HG03457 (cell line): ENCODE data around the gene GPRASP1.
"Not testable (repeated sequence)": the region's sequence is repeated elsewhere in the genome, so short reads cannot be mapped to it uniquely, and the experiment has no call there.

Source experiments
- ATAC-seq: cut with Tn5 transposase; IDR thresholded peaks from one replicate; pipeline ENCODE4 v1.9.1; 2021; ENCODE audit warnings: moderate number of reproducible peaks; ENCODE audit not compliant: unreplicated experiment

Gene GPRASP1, protein sequence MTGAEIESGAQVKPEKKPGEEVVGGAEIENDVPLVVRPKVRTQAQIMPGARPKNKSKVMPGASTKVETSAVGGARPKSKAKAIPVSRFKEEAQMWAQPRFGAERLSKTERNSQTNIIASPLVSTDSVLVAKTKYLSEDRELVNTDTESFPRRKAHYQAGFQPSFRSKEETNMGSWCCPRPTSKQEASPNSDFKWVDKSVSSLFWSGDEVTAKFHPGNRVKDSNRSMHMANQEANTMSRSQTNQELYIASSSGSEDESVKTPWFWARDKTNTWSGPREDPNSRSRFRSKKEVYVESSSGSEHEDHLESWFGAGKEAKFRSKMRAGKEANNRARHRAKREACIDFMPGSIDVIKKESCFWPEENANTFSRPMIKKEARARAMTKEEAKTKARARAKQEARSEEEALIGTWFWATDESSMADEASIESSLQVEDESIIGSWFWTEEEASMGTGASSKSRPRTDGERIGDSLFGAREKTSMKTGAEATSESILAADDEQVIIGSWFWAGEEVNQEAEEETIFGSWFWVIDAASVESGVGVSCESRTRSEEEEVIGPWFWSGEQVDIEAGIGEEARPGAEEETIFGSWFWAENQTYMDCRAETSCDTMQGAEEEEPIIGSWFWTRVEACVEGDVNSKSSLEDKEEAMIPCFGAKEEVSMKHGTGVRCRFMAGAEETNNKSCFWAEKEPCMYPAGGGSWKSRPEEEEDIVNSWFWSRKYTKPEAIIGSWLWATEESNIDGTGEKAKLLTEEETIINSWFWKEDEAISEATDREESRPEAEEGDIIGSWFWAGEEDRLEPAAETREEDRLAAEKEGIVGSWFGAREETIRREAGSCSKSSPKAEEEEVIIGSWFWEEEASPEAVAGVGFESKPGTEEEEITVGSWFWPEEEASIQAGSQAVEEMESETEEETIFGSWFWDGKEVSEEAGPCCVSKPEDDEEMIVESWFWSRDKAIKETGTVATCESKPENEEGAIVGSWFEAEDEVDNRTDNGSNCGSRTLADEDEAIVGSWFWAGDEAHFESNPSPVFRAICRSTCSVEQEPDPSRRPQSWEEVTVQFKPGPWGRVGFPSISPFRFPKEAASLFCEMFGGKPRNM (N-terminal part only)

DNA sequence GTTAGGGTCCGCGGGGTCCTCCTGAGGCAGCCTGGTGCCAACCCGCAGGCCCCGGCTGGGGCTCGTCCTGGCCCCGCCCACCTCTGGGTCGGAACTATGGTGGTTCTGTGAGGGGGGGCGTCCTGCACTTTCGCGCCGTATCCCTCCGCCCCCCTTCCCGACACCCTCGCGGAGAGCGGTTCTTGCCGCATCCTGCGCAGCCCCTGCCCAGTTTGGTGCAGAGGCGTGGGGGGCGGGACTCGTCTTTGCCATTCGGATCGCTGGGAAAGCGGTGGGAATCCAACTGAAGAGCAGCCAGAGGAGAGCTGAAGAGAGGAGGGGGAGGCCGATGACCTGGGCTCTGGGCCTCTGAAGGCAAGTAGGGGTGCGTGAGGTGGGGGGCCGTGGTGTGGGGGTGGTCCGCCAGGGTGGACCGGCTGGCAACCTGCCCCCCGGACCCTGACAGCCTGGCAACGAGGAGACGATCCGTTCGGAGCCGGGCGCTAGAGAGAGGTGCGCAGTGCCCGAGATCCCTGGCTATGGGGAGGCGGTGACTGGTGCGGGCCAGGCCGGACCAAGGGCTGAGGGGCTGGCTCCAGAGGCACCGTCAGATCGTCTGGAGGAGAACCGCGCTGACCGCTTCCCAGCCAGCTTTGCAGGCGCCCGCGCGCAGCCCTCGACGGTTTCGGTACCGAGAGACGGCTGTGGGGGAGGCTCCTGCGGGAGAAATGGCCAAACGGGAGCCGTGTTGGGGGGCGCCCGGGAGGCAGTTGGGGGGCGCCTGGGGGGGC is at the start of gene GPRASP1:
Gene GPRASP1, plus strand, starts transcription at position 242 of the 770 bp plus-strand sequence. CDS start 2,431 bp downstream, outside the sequence.
- ATAC-seq, result no peak

DNA sequence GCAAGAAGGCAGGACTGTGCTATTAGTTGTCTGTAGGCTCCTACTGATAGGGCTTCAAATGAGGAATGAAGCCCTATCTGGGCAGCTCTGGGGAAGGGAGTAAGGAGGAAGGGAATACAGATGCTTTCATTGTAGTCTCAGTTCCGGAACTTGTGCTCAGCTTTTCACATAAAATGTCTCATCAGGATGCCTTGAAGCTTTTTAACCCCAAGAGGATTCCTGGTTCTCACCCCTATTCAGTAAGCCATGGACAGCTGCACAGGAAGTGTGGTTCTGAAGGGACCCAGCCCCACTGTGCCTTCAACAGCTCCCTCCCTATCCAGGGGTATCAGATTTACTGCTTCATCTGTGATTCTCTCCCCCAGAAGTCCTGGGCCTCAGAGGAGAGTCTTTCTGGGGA is 47.0 kb upstream of the GPRASP1 start:
- no peak for ATAC-seq

DNA sequence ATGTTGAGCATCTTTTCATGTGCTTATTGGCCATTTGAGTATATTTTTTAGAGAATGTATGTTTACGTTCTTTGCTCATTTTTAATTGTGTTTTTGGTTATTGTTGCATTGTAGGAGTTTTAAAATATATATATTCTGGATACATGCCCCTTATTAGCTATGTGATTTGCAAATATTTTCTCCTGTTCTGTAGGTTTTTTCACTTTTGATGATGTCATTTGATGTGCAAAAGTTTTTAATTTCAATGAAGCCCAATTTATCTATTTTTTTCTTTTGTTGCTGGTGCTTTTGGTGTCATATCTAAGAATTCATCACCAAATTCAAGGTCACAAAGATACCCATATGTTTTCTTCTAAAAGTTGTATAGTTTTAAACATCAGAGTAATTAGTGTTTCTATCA is 45.2 kb upstream of the GPRASP1 start:
- ATAC-seq, result no peak

DNA sequence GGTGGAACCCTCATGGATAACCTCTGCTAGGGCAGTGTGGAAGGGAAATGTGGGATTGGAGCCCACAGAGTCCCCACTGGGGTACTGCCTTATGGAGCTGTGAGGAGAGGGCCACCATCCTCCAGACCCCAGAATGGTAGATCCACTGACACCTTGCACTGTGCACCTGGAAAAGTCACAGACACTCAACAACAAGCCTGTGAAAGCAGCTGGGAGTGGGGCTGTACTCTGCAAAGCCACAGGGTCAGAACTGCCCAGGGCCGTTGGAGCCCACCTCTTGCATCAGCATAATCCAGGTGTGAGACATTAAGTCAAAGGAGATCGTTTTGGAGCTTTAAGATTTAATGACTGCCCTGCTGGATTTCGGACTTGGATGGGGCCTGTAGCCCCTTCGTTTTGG is 40.4 kb upstream of the GPRASP1 start:
- no peak for ATAC-seq

DNA sequence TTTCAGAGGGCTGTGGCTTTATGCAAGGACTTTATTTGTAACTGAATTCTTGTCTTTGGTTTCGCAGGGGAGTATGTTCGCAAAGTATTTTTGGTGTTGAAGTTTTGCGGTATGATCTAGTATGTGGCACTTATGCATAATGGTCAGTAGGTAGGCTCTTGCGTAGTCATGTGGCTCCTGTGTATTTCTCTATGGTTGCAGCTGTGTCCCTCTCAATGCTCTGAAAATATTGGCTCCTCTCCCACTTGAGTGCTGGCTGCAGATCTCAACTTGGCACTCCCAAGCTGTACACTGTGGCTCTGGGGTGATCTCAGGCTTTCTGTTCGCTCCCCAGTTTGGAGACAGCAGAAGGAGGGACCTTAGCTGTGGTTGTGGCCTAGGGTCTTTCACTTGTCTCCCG is 27.2 kb upstream of the GPRASP1 start:
- ATAC-seq, result no peak

DNA sequence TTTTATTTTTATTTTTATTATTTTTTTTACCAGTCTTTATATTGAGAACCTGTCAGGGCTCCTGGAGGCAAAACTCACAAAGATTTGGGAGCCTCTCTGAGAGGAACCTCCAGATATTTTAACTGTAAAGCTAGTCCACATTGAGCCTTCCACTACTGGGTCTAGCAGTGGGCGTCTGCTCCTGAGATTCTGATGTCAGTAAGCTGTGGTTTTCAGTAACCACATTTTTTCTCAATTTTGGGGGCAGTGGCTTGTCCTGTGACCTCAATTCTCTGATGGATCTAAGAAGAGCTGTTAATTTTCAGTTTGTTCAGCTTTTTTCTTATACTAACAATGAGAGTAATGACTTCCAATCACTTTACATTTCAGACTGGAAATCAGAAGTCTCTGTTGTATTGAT is 23.6 kb upstream of the GPRASP1 start:
- ATAC-seq, result no peak

DNA sequence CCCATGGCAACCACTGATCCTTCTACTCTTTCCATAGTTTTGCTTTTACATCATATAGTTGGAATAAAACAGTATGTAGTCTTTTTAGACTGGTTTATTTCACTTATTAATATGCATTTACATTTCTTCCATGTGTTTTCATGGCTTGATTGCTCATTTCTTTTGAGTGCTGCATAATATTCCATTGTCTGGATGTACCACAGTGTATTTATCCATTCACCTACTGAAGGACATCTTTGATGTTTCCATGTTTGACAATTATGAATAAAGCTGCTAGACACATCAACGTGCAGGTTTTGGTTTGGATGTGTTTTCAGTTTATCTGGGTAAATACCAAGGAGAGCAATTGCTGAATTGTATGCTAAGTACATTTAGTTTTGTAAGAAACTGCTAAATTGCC is 13.7 kb upstream of the GPRASP1 start:
- no peak for ATAC-seq

DNA sequence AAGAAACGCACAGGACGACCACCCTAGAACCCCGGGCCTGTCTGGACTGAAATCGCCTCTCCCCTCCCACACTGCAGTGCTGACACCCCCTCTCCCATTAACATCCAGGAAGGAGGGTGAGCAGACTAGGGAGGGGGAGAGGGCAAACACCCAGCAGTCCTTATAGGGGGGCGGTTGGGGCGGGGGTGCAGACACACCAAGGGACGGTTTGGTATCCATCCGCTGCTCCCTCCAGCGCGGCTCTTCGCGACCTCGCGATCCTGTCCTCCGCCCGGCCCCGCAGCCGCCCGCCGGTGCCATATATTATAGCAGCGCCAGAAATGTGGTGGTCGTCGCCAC is 411 bp upstream of the GPRASP1 start:
- ATAC-seq, result no peak

DNA sequence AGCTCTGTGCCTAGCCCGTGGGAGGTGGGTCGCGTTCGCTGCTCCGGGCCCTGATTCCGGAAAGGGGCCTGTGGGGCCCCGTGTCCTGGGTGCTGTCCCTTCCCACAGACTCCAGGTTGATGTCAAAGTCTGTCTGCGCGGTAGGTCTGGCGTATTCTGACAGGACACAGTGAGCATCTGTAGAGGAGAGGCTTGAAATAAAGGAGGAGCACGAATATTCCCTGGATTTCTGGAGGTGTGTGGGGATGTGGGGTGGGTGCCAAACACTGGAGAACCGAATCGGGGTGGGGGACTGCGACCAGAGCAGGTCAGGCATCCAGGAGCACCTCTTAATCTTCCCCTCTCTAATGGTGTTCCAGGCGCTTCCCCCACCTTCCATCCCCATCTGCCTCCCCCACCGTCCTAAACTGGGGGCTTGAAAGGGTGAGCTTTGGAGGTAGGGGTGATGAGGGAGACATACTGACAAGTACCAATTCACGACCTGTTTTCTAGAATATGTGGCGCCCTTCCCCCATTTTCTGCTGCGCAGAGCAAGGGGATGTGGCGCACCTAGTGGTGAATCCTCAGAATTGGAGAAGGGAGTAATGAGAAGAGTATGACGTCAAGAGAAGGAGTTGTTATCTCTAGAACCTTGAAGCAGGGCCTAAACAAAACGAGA is 877 bp downstream of the GPRASP1 start:
- ATAC-seq, result peak; percentile 82

DNA sequence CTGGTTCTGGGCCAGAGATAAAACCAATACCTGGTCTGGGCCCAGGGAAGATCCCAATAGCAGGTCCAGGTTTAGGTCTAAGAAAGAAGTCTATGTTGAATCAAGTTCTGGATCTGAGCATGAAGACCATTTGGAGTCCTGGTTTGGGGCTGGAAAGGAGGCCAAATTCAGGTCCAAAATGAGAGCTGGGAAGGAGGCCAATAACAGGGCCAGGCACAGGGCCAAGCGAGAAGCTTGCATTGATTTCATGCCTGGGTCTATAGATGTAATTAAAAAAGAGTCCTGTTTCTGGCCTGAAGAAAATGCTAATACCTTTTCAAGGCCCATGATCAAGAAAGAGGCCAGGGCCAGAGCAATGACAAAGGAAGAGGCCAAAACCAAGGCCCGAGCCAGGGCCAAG is 3.4 kb downstream of the GPRASP1 start:
- no peak for ATAC-seq

DNA sequence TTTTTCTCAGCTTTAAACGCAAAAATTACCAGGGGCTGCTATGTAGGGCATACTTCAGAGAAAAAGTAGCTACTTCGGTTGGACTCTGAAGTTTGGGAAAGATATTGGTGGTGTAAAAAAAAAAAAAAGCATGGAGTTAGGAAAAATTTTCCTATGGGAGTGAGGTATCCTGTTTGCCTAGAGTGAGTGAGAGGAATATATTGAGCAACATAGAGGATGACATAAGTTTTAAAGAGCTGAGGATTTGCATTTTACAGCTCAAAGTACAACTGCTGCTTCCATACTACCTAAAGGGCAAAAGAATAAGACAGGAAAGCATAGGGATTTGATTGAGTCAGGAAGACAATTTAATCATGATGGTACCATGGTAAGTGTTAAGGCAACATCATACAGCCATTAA is 7.3 kb downstream of the GPRASP1 start:
- ATAC-seq, result no peak

DNA sequence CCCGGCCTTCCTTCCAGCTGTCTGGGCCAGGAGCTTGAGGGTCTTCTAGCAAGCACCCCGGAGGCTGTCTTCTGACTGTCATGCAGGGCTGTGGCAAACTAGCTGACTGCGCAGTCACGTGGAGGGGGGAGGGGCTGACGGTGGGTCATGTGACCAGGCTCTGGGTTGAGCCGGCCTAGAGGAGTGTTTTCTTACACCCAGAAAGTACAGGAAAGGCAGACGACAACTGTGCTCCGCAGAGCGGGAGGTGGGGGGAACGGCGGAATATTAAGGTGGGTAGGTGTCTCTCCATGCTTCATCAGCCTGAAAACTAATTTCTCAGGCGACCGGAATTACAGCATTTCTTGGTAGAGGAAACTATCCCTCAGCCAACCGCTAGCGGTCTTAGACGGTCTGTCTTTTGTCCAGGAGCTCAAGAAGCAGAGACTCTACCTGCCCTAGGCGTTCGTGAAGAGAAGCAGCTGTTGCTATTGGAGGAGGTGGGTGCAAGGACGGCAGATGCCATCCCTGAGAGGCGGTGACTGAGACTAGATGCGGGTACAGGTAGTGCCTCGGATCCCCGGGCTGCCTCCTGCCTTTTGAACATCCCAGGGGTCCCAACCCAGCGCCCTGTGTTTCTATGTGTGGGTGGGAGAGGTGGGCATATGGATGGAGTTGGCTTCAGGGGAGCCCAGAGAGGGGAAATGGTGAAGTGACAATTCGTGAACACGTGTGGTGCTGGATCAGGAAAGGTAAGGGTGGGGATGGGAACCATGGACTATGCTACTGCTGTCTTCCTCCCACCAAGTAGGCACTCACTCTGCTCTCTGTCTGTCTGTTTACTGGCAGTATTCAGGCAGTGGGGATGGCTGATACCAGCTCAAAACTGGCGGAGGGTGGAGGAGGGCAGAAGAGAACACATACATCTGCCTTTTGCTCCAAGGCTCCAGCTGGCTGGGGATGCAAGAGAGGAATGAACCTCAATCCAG is 8.8 kb downstream of the GPRASP1 start:
- peak; percentile 91 for ATAC-seq

DNA sequence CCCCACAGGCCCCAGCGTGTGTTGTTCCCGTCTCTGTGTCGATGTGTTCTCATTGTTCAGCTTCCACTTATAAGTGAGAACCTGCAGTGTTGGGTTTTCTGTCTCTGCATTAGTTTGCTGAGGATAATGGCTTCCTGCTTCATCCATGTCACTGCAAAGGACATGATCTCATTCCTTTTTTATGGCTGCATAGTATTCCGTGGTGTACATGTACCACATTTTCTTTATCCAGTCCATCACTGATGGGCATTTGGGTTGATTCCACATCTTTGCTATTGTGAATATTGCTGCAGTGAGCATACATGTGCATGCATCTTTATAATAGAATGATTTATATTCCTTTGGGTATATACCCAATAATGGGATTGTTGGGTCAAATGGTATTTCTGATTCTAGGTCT is 12.5 kb downstream of the GPRASP1 start:
- not testable (repeated sequence) for ATAC-seq

DNA sequence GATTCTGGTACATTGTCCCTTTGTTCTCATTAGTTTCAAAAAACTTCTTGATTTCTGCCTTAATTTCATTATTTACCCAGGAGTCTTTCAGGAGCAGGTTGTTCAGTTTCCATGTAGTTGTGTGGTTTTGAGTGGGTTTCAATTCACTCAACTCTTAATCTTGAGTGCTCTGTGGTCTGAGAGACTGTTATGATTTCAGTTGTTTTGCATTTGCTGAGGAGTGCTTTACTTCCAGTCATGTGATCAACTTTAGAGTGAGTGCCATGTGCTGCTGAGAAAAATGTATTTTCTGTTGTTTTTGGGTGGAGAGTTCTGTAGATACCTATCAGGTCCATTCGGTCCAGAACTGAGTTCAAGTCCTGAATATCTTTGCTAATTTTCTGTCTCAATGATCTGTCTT is 15.8 kb downstream of the GPRASP1 start:
- not testable (repeated sequence) for ATAC-seq

DNA sequence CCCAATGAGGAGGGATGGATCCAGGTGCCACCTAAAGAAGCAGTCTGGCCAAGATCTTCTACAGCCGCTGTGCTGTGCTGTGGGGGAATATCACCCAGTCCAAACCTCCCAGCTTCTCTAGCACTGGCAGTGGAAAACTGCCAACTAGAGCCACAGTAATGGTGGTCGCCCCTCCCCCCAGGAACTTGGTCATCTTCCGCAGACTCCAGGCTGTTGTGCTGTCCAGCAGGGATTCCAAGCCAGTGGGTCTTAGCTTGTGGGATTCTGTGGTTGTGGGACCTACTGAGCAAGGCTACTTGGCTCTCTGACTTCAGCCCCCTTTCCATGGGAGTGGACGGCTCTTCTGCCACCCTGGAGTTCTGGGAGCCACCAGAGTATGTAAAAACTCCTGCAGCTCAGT is 18.2 kb downstream of the GPRASP1 start:
- ATAC-seq, result no peak

DNA sequence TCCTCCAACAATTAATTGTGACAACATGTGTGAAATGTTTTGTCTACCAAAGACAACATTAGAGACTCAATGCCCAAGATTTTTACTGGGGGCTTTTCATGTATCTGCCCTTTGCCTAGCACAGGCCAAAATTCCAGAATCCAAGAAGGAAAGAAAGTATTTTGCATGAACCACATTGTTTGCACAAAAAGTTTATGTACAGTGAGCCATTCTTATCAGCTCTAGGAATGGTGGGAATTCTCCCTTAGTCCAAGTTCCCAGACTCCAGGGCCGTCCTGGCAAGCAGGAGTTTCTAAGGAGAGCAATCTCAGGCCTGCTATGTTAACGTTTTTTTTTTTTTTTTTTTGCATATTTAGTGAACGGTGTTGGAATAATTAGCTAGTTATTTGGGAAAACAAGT is 21.6 kb downstream of the GPRASP1 start:
- ATAC-seq, result no peak

DNA sequence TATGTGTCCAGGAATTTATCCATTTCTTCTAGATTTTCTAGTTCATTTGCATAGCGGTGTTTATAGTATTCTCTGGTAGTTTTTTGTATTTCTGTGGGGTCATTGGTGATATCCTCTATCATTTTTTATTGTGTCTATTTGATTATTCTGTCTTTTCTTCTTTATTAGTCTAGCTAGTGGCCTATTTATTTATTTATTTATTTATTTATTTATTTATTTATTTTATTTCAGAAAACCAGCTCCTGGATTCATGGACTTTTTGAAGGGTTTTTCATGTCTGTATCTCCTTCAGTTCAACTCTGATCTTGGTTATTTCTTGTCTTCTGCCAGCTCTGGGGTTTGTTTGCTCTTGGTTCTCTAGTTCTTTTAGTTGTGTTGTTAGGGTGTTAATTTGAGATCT is 26.2 kb downstream of the GPRASP1 start:
- not testable (repeated sequence) for ATAC-seq

DNA sequence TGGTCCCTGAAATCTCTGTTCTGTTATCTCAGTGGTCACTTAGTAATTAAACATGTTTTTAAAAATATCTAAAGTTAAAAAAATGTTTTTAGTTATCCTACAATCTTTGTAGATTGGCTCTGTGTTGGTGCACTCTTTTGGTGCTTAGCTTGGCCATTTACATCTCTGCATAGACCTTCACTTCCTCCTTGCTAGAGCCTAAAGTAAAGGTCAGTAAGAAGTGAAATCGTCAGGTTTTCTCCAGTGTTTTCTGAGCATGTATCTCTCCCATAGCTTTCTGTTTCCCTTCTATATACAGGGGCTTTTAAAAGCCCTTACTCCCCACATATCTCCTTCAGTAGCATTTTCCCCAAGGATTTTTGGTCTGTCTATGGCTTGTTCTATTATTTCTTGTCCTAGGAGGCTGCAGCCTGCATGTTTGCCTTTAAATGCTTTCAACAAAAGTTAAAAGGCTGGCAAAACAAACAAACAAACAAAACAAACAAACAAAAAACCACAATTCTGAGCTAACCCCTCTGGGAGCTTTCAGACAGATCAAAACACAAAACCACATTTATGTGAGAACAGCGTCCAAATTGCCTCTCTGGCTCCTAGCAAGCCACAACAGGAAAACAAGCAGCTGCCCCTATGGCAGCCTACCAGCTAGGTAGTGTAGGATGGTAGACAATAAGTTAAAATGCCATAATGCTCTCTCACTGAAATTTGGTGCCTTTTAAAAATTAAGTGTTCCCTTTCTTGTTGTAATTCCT is 33.7 kb downstream of the GPRASP1 start:
- ATAC-seq, result no peak

DNA sequence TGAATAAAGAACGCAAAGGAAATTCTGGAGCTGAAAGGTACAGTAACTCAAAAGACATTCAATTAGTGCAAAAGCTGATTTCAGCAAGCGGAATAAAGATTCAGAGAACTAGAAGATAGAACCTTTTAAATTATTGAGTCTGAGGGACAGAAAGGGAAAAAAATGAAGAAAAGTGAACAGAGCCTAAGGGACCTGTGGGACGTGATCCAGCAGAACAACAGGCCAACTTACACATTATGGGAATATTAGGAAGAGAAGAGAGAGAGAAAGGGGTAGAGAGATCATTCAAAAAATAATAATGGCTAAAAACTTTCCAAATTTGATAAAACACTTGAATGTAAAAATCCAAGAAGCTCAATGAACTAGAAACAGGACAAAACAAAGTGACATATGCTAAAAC is 43.5 kb downstream of the GPRASP1 start:
- ATAC-seq, result no peak
